Left ventricle myocardium superior (tissue), 1 donor: ENCODE results near the gene SLC9A5. TPM values are rescaled to one million over a fixed set of nuclear protein-coding genes. Genes with fewer than 3 reads are reported as not detected.

Experiments used
- ATAC-seq: fragments of 200-7000 bp; cut with Tn5 transposase; one replicate; pipeline ENCODE4 v1.9.1; 2020; ENCODE audit warnings: mild to moderate bottlenecking, moderate library complexity
- DNase-seq: peaks from one replicate; pipeline ENCODE4 v3.0.0-alpha.2; 2020
- intact Hi-C: fragments of 100-400 bp; cut with micrococcal nuclease; formaldehyde crosslinking; loops from one replicate; pipeline ENCODE4 v1.11.0; 2022
- total RNA-seq: library from RNA; stranded (reverse); fragmentation: NEBNext Ultra II Directional; extraction: Animal tissue kit (Norgen Biotek cat#: 25700); gene quantifications from one replicate; pipeline ENCODE4 v1.2.1, GENCODE V29; 2021
- donor health status: DM: no; HTN: yes; CAD: no; lungs with severe emphysema.

SLC9A5 gene
- total RNA-seq, 1 donor from 2014 or later = 1.2 TPM

DNA sequence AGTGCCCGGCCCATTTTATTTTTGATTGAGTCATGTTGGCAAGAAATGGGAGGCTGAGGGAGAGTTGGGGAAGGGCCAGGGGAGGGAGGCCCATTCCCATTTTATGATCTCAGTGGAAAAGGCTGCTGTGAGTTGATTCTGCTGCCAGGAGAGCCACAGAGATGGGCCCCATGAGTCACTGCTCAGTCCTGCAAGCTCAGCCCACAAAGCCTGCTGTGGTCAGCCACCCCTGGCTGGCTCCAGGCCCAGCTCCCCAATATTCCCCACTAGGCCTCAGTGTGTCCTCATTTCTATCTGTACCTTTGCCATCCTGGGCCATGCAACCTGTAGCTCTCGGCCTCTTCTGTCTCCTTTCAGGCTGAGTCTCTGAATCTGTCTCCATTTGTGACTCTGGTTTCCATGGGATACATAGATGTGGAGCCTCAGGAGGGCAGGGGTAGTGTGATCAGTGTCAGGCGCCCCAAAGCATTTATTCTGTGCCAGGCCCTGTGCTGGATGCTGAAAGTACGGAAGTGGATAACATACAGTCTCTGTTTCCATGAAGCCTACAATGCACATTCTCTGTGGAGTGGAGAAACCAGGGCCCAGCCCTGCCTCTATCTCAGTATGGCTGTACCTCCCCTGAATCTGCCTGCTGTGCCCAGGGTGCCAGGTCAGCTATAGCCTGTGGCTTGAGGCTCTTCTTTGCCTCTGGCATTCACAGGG lies 28.7 kb downstream of the SLC9A5 start:
- intact Hi-C loops = no loop called here
- DNase-seq (no peak), ATAC-seq (peak; percentile 18)

DNA sequence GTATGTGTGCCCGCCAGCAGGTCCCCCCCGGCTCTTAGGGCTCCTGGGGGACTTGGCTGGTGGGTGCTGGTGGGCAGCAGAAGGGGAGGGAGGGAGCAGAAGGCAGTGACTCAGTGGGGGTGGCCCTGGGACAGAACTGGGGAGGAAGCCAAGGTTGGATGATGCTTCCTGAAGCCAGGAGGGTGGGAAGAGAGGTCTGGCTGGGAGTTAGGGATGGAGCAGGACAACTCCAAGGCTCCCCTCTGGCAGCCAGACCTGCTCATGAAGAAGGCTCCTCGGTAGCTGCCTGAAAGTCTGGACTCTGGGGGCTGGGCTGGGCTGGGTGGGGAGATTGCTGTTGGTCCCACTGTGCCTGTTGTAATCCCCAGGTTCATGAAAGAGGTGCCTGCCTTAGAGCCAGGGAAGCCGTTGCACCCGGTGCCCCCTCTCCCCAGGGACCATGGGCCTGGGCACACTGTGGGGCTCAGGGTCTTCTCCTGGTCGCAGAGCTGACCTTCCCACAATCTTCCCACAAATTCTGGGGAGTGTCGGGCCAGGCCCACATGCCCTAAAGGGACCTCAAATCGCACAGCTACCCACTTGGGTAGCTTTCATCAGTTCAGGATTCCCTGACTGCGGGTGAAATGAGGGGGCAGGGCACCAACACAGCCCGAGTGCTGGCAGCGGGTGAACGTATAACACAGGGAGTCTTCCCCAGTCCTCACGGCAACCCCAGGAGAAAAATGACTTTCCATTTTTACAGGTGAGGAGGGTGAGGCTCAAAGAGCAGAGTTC lies 29.4 kb downstream of the SLC9A5 start:
- ATAC-seq (peak; percentile 9), DNase-seq (no peak)
- intact Hi-C loops = no loop called here

GRCh38 chr16:67278773-67279295 lies 30.1 kb downstream of the SLC9A5 start:
- ATAC-seq = peak; percentile 12

DNA sequence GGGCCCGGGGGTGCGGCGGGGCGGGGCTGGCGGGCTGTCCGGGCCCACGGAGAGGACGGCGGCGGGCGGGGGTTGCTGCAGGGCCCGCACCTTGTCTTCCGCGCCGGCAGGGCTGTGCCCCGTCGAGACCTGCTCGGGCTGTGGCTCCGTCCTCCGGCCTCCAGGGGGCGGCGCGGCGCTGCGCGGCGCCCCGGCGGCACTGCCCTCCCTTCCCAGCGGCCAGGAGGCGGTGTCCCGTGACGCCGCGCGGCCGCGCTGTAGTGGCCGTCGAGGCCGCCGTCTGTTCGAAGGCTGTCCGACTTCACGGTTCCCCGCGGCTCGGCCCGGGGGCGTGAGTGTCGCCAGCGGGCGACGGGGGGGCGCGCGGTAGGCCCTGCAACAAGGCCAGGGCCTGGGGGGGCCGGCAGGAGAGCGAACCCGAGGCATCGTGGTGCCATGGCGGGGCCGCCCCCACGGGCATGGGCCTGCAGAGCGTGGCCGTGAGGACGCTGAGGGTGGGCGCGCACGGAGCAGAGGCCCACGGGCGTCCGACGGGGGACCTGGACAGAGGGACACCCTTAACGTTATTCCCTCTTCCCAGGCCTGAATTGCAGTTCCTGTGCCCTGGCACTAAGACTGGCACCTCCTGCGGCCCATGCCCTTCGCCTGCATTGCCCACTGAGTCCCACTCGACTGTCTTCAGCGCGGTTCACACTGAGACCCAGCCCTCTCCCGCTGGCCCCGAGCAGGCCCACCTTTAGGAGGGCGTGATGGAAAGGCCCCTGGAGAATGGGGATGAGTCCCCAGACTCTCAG lies 30.7 kb downstream of the SLC9A5 start, which contains the start of gene PLEKHG4:
Gene PLEKHG4, plus strand, starts transcription at position 237 of the 794 bp plus-strand sequence. Its CDS starts 513 bp downstream, at position 750.
- ATAC-seq (peak; percentile 91), DNase-seq (peak; percentile 81)
- intact Hi-C loops = no loop called here

More at GRCh38 chr16:67278773-67279295, 30.1 kb downstream of the SLC9A5 start:
- intact Hi-C loops = no loop called here
- DNase-seq = peak; percentile 28

DNA sequence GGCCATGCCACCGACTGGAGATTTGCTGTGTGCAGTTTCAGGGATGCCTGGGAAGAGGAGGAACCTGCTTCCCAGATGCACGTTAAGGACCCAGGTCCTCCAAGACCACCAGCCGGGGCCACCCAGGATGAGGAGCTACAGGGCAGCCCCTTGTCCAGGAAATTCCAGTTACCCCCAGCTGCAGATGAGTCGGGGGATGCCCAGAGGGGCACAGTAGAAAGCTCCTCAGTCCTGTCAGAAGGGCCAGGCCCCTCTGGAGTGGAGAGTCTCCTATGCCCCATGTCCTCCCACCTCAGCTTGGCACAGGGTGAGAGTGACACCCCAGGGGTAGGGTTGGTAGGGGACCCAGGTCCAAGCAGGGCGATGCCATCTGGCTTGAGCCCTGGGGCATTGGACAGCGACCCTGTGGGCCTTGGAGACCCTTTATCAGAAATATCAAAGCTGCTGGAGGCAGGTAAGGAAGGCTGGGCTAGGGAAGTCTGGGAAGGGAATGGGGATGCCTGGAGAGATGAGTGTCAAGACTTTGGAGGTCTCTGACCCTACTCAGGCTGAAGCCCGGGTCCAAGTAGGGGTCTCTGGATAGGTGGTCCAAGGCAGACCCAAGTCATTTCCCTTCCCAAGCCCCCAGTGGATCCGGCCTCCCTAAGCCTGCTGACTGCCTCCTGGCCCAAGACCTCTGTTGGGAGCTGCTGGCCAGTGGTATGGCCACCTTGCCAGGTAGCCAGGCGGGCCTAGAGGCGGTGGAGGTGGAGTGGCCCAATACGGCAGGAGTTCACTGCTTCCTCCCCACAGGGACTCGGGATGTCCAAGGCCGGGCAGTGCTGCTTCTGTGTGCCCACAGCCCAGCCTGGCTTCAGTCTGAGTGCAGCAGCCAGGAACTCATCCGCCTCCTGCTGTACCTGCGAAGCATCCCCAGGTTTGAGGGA lies 31.6 kb downstream of the SLC9A5 start:
- DNase-seq = no peak
- ATAC-seq = no peak
- intact Hi-C loops = no loop called here

DNA sequence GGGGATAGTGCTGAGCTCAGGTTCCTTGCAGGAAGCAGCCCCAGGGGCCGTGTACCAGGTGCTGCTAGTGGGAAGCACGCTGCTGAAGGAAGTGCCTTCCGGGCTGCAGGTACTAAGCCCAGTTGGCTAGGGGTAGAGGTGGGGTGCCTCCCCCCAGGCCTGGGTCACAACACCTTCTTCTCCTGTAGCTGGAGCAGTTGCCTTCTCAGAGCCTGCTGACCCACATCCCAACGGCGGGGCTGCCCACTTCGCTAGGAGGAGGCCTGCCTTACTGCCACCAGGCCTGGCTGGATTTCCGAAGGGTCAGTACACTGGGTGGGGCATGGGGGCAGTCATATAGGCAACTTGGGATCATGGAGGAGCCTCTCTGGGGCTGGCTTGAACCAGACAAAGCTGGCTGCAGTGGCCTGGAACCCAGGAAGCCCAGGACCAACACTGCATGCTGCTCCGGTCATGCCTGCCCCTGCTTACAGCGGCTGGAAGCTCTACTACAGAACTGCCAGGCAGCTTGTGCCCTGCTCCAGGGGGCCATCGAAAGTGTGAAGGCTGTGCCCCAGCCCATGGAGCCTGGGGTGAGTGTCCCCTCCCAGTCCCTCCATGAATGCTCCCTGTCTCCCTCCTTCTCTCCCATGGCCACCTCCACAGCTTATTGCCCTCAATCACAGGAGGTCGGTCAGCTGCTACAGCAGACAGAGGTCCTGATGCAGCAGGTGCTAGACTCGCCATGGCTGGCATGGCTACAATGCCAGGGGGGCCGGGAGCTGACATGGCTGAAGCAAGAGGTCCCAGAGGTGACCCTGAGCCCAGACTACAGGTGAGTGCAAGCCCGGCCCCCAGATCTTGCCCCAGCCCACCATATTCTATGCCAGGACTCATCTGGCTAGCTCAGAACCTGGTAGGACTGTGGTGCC lies 33.0 kb downstream of the SLC9A5 start:
- DNase-seq = no peak
- ATAC-seq = no peak
- intact Hi-C loops = no loop called here

GRCh38 chr16:67282447-67282805 lies 33.6 kb downstream of the SLC9A5 start:
- DNase-seq (no peak), ATAC-seq (no peak)
- intact Hi-C loops = no loop called here

- ATAC-seq = no peak
- intact Hi-C loops = no loop called here
- DNase-seq = no peak
These were observed 34.5 kb downstream of the SLC9A5 start for GRCh38 chr16:67283039-67283825.

- intact Hi-C loops = no loop called here
- DNase-seq (no peak), ATAC-seq (no peak)
These were observed 35.2 kb downstream of the SLC9A5 start for GRCh38 chr16:67283826-67284555.

- peak; percentile 57 for DNase-seq
- ATAC-seq = peak; percentile 78
- intact Hi-C loops = no loop called here
These were observed 36.2 kb downstream of the SLC9A5 start for GRCh38 chr16:67284699-67285646.

DNA sequence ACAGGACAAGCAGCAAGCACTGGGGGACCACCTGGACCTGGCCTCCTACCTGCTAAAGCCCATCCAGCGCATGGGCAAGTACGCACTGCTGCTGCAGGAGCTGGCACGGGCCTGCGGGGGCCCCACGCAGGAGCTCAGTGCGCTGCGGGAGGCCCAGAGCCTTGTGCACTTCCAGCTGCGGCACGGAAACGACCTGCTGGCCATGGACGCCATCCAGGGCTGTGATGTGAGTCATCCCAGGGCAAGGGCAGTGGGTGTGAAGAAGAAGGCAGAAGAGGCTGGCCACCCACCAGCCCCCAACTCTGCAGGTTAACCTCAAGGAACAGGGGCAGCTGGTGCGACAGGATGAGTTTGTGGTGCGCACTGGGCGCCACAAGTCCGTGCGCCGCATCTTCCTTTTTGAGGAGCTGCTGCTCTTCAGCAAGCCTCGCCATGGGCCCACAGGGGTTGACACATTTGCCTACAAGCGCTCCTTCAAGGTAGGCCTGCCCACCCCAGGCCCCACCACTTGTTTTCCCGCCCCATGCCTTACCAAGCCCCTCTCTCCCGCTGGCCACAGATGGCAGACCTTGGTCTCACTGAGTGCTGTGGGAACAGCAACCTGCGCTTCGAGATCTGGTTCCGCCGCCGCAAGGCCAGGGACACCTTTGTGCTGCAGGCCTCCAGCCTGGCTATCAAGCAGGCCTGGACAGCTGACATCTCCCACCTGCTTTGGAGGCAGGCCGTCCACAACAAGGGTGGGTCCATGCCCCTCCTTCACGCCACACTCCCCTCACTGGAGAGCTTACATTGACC lies 37.9 kb downstream of the SLC9A5 start:
- DNase-seq = no peak
- intact Hi-C loops = no loop called here

DNA sequence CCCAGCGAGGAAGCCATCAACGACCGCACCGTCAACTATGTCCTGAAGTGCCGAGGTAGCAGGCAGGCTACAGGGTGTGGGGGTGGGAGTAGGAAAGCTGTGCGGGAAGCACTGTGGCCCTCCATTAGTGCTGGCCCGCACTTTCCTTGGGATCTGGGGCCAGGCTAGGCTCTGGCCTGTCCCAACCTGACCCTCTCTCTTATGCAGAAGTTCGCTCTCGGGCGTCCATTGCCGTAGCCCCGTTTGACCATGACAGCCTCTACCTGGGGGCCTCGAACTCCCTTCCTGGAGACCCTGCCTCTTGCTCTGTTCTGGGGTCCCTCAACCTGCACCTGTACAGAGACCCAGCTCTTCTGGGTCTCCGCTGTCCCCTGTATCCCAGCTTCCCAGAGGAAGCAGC lies 39.2 kb downstream of the SLC9A5 start:
- DNase-seq (no peak), ATAC-seq (no peak)
- intact Hi-C loops = no loop called here

More for the DNA sequence above, 37.9 kb downstream of the SLC9A5 start:
- ATAC-seq = no peak

DNA sequence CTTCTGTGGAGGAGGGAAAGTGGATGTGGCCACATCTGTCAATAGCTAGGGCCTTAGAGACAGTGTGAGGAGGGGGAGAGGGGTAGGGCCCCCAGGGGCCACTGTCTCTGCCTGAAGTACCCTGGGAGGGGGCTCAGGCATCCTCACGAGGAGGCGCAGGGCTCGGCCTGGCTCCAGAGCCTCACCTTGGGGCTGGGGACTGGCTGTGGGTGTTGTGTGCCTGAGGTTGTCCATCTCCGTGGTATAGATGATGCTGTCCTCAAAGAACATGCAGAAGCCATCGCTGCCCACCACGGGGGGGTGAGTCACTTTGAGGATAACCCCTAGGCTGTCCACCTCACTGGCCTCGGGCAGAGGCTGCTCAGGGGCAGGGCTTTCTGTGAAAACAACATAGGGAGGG lies 42.7 kb downstream of the SLC9A5 start:
- intact Hi-C loops = no loop called here
- ATAC-seq = no peak

GRCh38 chr16:67294171-67294757 lies 45.5 kb downstream of the SLC9A5 start:
- intact Hi-C loops = no loop called here
- ATAC-seq (no peak), DNase-seq (no peak)

More for the DNA sequence above, 42.7 kb downstream of the SLC9A5 start:
- DNase-seq = no peak
